ENCODE measurements around the gene KCNMB3.
"Not testable (repeated sequence)": the region's sequence is repeated elsewhere in the genome, so short reads cannot be mapped to it uniquely, and the experiment has no call there.

Gene KCNMB3

DNA sequence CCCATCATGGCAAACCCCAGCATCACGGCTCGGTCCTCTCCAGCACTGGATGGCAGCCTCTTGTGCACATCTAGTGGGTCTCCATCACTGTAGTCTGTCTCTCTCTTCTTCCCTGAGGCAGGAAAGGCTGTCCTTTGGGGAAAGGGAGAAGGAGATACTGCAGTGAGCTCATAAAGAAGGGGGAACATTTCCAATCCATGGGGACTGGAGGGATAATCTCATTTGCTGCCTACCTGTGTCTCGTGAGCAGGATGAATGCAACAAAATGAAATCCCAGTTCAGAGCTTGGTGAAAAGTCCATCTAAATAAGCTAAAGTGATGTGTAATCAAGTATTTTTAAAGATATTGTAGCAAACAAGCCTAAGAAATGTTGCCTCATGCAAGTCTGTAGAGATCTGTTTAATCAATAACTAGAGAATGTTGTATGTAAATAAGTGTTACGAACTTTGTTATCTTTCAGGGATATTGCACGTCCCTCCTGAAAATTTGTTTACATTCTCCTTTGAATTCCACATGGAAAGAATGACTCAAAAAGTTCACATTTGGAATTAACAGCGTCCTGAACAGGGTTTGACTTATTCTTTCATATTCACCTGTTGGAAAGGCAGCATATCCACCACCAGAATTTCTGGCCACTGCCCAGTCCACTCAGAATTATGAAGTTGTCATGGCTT is at the start of gene KCNMB3:
TSS of gene KCNMB3 (minus strand) at position 312 of the 674 bp plus-strand sequence. CDS start at position 188, 124 bp downstream.
- in situ Hi-C loops (cut with MboI; ENCODE audit: low sequenced_read_pairs), result no loop called here

DNA sequence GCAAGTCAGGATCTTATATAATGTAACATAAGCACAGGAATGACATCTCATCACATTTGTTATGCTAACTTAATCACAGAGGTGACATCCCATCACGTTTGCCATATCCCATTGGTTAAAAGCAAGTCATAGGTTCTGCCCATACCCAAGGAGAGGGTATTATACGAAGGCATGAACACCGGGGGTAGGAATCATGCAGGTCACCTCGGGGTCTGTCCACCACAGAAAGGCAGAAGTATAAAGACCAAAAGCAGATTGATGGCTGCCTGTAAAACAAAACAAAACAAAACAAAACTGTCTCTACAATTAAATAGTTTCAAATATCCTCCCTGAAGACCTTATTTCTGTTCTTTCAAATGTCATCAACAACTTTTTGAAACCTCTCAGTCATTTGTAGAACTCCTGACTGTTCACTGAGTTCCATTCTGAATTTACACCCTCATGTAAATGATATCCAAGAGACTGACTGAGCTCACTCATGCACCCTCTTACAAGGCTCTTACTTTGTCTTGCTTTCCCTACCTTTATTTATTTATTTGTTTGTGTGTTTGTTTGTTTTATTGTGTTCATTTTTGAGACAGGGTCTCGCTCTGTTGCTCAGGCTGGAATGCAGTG is 49.2 kb upstream of the KCNMB3 start:
- in situ Hi-C loops (cut with MboI; ENCODE audit: low sequenced_read_pairs), result no loop called here

GRCh38 chr3:179299316-179299715 is 48.4 kb upstream of the KCNMB3 start:
- in situ Hi-C loops (cut with MboI; ENCODE audit: low sequenced_read_pairs), result no loop called here

DNA sequence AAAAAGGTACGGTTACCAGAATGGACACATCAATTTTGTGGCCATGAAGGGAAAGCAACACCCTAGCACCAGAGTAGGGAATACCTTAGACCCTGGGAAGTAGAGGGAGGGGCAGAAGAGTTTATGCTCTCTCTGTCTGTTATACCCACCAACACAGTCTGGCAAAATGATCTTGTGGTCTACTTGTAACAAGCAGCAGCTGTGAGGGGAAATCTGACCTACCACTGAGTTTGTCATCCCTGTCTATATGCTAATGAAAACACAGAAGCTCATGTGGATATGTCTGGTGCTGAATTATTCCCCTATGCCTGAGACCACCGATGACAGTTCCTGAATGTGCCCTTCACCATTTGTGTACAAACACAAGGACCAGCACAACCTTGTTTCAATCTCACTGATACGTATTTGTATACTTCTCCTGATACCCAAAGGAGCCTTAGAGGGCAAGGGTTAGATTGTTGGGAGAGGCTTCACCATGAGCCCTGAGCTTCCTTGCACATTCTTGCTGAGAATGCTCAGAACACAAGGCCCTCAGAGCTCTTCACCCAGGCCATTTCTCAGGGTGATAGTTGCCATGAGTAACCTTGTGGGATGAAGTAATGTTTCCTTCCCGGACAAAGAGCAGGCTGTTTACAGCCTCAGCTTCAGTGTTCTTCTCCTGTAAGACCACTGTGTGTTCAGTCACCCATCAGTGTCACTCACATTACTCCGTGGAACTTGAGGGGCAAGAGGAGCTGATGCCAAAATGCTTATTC is 47.2 kb upstream of the KCNMB3 start:
- in situ Hi-C loops (cut with MboI; ENCODE audit: low sequenced_read_pairs), result no loop called here

GRCh38 chr3:179292450-179292849 is 41.5 kb upstream of the KCNMB3 start:
- in situ Hi-C loops (cut with MboI; ENCODE audit: low sequenced_read_pairs), result no loop called here

DNA sequence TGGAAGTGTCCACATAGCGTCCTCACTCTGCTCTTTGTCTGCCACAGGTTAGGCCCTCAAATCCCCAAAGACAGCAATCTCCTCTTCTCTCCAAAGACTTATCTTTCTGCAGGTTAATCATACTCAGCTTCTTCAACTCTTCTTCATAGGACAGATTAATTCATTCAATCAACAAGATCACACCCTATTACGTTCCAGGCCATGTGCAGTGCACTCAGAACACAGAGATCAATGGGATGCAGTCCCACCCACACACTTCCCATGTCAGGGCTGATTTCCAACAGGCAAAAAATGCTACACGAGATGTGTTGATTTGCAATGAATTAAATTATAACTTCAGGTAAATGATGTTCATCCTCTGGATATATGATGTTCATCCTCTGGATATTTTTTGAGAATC is 38.4 kb upstream of the KCNMB3 start:
- in situ Hi-C loops (cut with MboI; ENCODE audit: low sequenced_read_pairs), result no loop called here

DNA sequence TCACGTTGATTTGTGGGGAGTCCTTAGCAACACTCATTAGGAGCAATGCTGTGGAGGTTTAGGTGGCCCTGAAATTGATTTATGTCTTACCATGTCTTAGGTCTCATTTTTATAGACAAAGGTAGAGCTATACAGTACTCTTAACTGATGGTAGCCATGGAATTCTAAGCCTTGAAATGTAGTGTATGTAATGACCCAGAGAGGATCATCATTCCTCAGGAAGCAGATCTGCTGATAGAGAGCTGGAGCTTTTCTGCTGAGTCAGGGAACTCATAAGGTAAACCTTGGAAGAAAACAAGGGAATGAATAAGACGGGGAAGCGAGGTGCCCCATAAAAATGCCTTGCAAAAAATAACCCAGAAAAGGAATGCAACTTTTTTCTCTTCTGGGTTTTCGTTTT is 37.9 kb upstream of the KCNMB3 start:
- in situ Hi-C loops (cut with MboI; ENCODE audit: low sequenced_read_pairs), result no loop called here

- in situ Hi-C loops (cut with MboI; ENCODE audit: low sequenced_read_pairs), result no loop called here
Observed at GRCh38 chr3:179286331-179286730, 35.4 kb upstream of the KCNMB3 start.

- in situ Hi-C loops (cut with MboI; ENCODE audit: low sequenced_read_pairs), result no loop called here
Observed at GRCh38 chr3:179281825-179282224, 30.9 kb upstream of the KCNMB3 start.

DNA sequence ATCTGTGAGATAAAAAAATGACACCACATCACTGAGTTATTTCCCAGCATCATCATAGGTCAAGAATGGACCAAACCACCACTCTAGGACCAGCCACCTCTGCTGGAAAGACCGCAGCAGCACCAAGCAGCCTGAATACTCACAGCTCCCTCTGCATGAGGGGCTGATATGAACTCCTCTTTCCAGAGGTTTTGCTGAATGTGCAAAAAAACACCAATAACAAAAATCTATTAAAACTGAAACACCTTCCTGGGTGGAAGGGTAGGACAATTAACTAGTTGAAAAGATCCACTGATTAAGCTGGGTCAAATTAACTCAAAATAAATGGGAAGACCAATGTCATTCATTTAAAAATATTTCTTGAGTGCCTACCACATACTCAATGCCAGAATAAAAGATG is 28.9 kb upstream of the KCNMB3 start:
- in situ Hi-C loops (cut with MboI; ENCODE audit: low sequenced_read_pairs), result no loop called here

DNA sequence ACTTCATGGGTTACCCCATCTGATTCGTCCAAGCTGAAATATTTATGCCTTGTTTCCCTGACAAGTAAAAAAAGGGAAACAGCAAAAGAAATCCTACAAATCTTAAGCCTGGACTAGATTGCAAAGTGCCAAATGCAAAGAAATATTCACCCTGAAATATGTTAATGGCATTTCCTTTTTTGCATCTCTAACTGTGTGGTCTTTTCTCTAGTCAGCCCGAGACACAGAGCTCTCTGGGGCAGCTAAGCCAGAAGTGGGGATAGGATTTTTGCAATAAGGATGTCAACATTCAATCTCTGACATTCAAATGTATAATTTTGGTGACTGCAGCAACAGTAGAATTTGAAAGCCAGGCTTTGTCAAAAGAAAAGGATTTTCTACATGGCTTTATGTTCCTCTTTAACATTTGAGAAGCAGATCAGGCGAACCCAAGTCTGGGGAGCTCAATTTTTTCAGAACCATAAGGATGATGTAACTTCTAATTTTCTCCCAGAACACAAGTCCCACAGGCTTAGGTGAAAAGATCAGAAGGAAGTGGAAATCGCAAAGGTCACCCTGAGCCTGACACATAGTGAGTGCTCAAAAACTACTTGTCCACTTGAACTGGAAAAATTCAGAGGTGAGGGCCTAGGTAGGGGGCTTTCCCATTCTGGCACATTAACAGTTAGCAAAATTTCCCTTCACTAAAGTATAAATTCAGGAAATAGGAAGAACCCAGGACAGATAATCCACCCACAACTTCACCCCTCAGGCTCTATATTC is 28.2 kb upstream of the KCNMB3 start:
- in situ Hi-C loops (cut with MboI; ENCODE audit: low sequenced_read_pairs), result no loop called here

GRCh38 chr3:179278151-179278550 is 27.2 kb upstream of the KCNMB3 start:
- in situ Hi-C loops (cut with MboI; ENCODE audit: low sequenced_read_pairs), result no loop called here

DNA sequence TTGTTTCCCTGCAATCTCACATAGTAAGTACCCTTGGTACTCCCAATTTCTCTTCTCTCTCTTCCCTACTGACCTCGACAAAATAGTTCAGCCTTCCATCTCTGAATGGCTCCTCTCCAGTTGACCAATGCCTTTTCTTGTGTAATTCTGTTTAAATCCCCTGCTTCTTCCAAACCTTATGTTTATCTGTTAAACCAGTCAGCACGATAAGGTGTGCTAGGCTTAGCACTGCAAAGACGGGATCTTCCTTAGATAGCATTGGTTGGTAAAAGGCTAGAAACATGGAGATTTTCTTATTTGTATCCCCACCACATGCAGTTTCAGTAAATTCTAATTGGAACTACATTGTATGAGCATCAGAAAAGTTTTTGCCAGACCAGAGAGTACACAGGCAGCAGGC is 25.8 kb upstream of the KCNMB3 start:
- in situ Hi-C loops (cut with MboI; ENCODE audit: low sequenced_read_pairs), result no loop called here

DNA sequence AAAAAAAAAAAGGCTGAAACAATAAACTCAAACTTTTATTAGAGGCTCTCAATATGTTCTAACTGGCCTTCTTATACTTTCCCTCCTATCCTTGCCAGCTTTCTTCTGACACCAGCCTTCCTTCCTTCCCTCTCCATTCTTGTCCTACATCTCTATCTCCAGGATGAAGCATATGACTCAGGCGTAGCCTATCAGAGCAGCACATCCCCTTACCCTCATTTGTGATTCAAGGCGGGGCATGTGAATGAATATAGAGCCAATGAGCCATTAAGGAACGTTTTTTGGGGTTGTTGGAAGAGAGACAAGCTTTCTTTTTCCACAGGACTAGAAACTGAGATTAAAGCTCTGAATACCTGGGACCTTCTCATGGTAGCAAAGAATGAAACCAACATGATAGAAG is 25.1 kb upstream of the KCNMB3 start:
- in situ Hi-C loops (cut with MboI; ENCODE audit: low sequenced_read_pairs), result no loop called here

DNA sequence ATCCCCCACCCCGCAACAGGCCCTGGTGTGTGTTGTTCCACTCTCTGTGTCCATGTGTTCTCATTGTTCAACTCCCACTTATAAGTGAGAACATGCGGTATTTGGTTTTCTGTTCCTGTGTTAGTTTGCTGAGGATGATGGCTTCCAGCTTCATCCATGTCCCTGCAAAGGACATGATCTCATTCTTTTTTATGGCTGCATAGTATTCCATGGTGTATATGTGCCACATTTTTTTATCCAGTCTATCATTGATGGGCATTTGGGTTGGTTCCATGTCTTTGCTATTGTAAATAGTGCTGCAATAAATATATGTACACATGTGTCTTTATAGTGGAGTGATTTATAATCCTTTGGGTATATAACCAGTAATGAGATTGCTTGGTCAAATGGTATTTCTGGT is 23.5 kb upstream of the KCNMB3 start:
- in situ Hi-C loops (cut with MboI; ENCODE audit: low sequenced_read_pairs), result not testable (repeated sequence)

- in situ Hi-C loops (cut with MboI; ENCODE audit: low sequenced_read_pairs), result no loop called here
Observed at GRCh38 chr3:179272385-179272784, 21.5 kb upstream of the KCNMB3 start.

DNA sequence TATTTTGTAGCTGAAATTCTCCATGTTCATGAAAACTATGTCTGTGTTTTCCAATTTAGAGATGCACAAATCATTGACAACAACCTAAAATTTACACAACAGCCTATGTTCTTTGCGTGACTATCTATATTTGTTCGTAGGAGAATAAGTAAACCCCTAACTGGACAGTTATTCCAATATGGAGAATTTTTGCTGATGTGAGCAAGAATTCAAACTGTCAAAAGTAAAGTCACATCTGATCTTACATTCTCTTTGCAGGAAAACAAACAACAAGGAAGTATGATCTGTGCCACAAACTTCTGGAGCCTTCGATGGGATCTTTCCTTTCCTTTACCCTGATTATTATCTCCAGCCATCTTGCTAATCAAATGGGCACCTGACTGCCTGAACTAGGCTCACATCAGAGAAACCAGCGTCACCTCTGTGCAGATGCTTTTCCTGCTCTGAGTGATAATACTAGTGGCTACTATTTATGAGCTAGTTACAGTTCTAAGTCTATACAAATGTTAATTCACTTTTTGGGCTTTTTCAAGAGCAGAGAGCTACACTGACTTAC is 18.3 kb upstream of the KCNMB3 start:
- in situ Hi-C loops (cut with MboI; ENCODE audit: low sequenced_read_pairs), result no loop called here

DNA sequence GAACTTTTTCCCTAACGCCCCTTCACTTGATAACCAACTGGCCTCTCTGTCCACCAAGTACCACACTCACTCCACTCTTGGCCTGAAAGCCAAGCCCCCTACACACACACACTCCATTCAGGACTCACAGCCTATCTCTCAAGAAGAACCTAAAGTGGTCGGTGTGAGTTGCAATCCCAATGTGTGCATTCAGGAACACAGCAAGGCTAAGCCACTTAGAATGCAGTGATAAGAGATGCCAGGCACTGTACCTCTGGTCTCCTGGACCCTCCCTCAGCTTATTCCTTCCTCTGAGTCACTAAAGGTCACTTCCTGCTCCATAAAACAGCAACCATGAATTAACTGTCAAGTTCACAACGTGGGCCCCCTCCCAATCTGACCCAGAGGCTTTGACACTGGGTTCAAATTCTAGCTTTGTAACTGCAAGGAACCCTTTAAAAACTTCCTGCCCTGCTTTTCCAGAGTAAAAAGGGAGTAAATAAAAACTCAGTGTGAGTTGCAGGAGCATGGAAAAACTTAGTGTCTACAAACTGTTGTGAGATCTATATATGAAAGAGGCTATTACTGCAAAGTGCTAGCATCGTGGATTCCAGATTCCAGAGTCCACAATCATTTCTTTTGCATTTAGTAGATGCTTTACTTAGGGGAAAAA is 17.6 kb upstream of the KCNMB3 start:
- in situ Hi-C loops (cut with MboI; ENCODE audit: low sequenced_read_pairs), result no loop called here

- in situ Hi-C loops (cut with MboI; ENCODE audit: low sequenced_read_pairs), result no loop called here
Observed at GRCh38 chr3:179266701-179267211, 15.8 kb upstream of the KCNMB3 start.

GRCh38 chr3:179265875-179266274 is 15.0 kb upstream of the KCNMB3 start:
- in situ Hi-C loops (cut with MboI; ENCODE audit: low sequenced_read_pairs), result no loop called here
